Measurements from ENCODE around the gene KIF25. TPM values are rescaled to one million over a fixed set of nuclear protein-coding genes. Genes with fewer than 3 reads are reported as not detected.

Gene KIF25
- total RNA-seq, 1 experiment from 2014 or later = 0.39 TPM

DNA sequence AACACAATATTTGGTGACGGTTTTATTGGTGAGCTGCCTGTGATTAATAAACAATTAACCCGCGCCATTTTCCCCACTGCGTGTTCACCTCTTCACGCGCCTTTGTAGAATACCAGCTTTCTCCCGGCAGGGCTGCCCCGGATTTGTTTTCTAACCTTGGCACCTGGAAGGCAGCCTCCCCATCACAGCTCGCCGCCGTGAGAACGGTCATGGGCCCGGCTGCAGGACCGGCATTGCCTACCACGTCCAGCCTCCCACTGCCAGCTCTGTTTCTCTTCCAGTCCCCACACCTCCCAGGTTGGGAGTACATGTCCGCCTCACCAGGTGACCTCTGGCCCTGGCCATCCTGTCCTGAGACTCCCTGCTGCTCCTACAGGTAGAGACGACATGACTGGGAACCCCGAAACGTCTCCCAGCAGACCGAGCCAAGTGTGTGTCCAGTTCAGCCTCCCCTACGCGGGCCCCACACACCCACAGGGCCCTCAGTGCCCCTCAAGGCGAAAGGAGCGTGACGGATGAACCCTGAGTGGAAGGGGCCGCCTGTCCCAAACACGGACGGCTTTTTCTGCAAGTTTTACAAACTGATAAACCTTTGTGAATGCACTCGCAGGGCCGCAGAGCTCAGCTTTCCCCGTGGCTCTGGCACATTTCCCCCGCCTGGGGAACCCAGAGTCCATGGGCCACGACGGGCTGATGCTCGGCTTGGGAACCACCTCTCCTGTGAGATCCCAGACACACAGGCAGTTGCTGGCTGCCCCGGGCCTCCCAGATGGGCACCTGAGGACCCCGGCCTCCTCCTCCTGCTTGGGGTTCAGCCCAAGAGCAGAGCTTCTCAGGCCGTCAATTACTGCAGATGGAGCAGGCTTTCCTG lies 55.9 kb downstream of the KIF25 start:
- no peaks in the 10 kb centered on the region for H3K27me3 ChIP-seq (replicated peaks; ENCODE audit: insufficient read depth, low read depth, low read length, poor library complexity)
- TF ChIP-seq, protein P1, sequence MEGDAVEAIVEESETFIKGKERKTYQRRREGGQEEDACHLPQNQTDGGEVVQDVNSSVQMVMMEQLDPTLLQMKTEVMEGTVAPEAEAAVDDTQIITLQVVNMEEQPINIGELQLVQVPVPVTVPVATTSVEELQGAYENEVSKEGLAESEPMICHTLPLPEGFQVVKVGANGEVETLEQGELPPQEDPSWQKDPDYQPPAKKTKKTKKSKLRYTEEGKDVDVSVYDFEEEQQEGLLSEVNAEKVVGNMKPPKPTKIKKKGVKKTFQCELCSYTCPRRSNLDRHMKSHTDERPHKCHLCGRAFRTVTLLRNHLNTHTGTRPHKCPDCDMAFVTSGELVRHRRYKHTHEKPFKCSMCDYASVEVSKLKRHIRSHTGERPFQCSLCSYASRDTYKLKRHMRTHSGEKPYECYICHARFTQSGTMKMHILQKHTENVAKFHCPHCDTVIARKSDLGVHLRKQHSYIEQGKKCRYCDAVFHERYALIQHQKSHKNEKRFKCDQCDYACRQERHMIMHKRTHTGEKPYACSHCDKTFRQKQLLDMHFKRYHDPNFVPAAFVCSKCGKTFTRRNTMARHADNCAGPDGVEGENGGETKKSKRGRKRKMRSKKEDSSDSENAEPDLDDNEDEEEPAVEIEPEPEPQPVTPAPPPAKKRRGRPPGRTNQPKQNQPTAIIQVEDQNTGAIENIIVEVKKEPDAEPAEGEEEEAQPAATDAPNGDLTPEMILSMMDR (conservative IDR thresholded peaks at IDR 0.05; ENCODE audit: low read depth, low read length) = no peak
- TF ChIP-seq EZH2 (IDR thresholded peaks at IDR 0.05; ENCODE audit: borderline replicate concordance, low read depth, low read length, poor library complexity, severe bottlenecking) = no peak
- intact Hi-C loops (cut with micrococcal nuclease; ENCODE audit: unreplicated experiment) = loop anchor here (10.0 kb wide), 1 partner anchor 149 kb away; no protein-coding TSS in a partner anchor
- ChIA-PET CTCF (no interaction called here), POLR2A (ENCODE audit: low non-redundant PET) (interaction anchor here (0.6 kb wide), 1 partner anchor 7 kb away, joined by 5 read pairs; no protein-coding TSS in a partner anchor)
- no peak overlapping the region for H3K27ac ChIP-seq (ENCODE audit: low read depth, low read length, poor library complexity, severe bottlenecking)
- no peak overlapping the region for H3K4me3 ChIP-seq (ENCODE audit: low read depth, low read length, poor library complexity, severe bottlenecking)
- no peaks in the 10 kb centered on the region for H3K36me3 ChIP-seq (ENCODE audit: insufficient read depth, low read length, poor library complexity, severe bottlenecking)
- BruUV-seq (replicated peaks) = no TSS peak
- DNase-seq (ENCODE audit: low spot score) = no peak
- H3K4me1 ChIP-seq (ENCODE audit: insufficient read depth, low read length, poor library complexity, severe bottlenecking) = no peaks in the 10 kb centered on the region
- H3K9me3 ChIP-seq (ENCODE audit: low read depth, low read length, poor library complexity, severe bottlenecking) = no peaks in the 10 kb centered on the region

DNA sequence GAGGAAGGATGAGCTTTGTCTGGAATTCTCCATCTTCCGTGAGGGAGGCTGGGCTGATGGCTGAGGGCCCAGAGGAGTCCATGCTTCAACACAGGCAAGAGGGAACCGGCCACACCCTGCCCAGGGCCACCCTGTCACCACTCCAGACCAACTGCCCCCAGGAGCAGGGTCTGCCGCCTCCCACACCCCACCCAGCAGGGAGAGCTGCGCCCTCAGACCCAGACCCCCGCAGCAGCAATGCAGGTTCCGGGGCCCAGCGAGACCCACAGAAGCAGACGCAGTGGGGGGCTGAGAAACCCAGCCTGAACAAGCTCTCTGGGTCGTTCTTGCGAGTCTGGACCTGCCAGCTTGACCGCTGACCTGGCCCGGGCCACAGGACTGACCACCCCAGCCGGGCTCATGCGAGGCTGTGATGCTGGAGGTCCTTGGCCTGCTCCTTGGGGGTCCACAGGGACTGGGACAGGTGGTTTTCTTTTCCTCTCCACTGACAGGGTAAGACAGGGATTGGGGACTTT lies 56.5 kb downstream of the KIF25 start:
- no peaks in the 10 kb centered on the region for H3K27me3 ChIP-seq (replicated peaks; ENCODE audit: insufficient read depth, low read depth, low read length, poor library complexity)
- H3K27ac ChIP-seq (ENCODE audit: low read depth, low read length, poor library complexity, severe bottlenecking) = no peak overlapping the region
- H3K36me3 ChIP-seq (ENCODE audit: insufficient read depth, low read length, poor library complexity, severe bottlenecking) = no peaks in the 10 kb centered on the region
- no peak for DNase-seq (ENCODE audit: low spot score)
- intact Hi-C loops (cut with micrococcal nuclease; ENCODE audit: unreplicated experiment) = loop anchor here (10.0 kb wide), 1 partner anchor 149 kb away; no protein-coding TSS in a partner anchor
- H3K4me3 ChIP-seq (ENCODE audit: low read depth, low read length, poor library complexity, severe bottlenecking) = no peak overlapping the region
- TF ChIP-seq, protein P1 (conservative IDR thresholded peaks at IDR 0.05; ENCODE audit: low read depth, low read length) = no peak
- no peak for TF ChIP-seq EZH2 (IDR thresholded peaks at IDR 0.05; ENCODE audit: borderline replicate concordance, low read depth, low read length, poor library complexity, severe bottlenecking)
- POLR2A ChIA-PET (ENCODE audit: low non-redundant PET) = no interaction called here
- no peaks in the 10 kb centered on the region for H3K9me3 ChIP-seq (ENCODE audit: low read depth, low read length, poor library complexity, severe bottlenecking)
- CTCF ChIA-PET = no interaction called here
- no peaks in the 10 kb centered on the region for H3K4me1 ChIP-seq (ENCODE audit: insufficient read depth, low read length, poor library complexity, severe bottlenecking)
- BruUV-seq (replicated peaks) = no TSS peak

DNA sequence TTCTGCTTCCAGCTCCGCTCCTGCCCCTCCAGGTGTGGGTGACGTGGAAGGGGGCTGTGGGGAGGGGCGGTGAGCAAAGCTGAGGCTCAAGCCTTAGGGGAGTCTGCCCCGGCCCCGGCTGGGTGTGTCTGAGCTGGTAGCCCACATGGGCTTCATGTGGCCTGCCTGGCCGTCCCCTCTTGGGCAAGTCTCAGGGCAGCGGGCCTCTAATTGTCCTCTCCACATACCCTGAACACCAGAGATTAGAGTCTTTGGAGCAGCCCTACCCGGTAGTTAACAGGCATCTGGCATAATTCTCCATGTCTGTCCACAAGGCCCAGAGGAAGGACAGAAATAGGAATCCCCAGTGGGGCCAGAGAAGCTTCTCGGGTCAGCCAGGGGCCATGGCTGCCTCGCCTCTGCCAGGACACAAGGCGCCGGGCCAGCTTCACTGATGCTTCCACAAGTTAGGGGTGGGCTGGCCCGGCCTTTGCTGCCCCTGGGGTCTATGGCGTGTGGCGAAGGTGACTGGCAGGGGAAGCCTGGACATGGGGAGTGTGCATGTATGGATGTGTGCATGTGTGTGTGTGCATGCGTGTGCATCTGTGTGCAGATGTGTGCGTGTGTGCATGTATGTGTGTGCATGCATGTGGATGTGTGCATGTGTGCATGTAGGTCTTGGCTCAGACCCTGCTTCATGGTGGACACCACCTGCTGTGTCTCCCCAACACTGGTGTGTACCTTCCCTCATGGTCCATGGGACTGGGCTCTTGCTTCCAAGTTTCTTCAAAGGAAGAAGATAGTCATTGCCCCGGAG lies 57.5 kb downstream of the KIF25 start:
- DNase-seq (ENCODE audit: low spot score) = no peak
- intact Hi-C loops (cut with micrococcal nuclease; ENCODE audit: unreplicated experiment) = loop anchor here (10.0 kb wide), 1 partner anchor 150 kb away; no protein-coding TSS in a partner anchor
- no peaks in the 10 kb centered on the region for H3K27me3 ChIP-seq (replicated peaks; ENCODE audit: insufficient read depth, low read depth, low read length, poor library complexity)
- ChIA-PET POLR2A (ENCODE audit: low non-redundant PET) (no interaction called here), CTCF (no interaction called here)
- H3K36me3 ChIP-seq (ENCODE audit: insufficient read depth, low read length, poor library complexity, severe bottlenecking) = no peaks in the 10 kb centered on the region
- no peak overlapping the region for H3K27ac ChIP-seq (ENCODE audit: low read depth, low read length, poor library complexity, severe bottlenecking)
- no TSS peak for BruUV-seq (replicated peaks)
- no peak overlapping the region for H3K4me3 ChIP-seq (ENCODE audit: low read depth, low read length, poor library complexity, severe bottlenecking)
- H3K9me3 ChIP-seq (ENCODE audit: low read depth, low read length, poor library complexity, severe bottlenecking) = no peaks in the 10 kb centered on the region
- TF ChIP-seq EZH2 (IDR thresholded peaks at IDR 0.05; ENCODE audit: borderline replicate concordance, low read depth, low read length, poor library complexity, severe bottlenecking) = no peak
- TF ChIP-seq, protein P1 (conservative IDR thresholded peaks at IDR 0.05; ENCODE audit: low read depth, low read length) = no peak
- H3K4me1 ChIP-seq (ENCODE audit: insufficient read depth, low read length, poor library complexity, severe bottlenecking) = no peaks in the 10 kb centered on the region
